A204.1 (cell line): ENCODE results near the gene SETDB1.

Experiments used
- FAIRE-seq: peaks from 2 replicates; lab custom pipeline; 2012; peaks lifted over from hg19 to GRCh38; lab: Jason Lieb, UNC

The SETDB1 gene

GRCh38 chr1:150931773-150932172 is 5.6 kb downstream of the SETDB1 start:
- FAIRE-seq, result no peak

GRCh38 chr1:150944856-150945255 is 18.7 kb downstream of the SETDB1 start:
- no peak for FAIRE-seq

GRCh38 chr1:150954708-150955107 is 28.5 kb downstream of the SETDB1 start:
- FAIRE-seq, result no peak

- FAIRE-seq, result no peak
These were observed 29.1 kb downstream of the SETDB1 start for GRCh38 chr1:150955280-150955679.

GRCh38 chr1:150957666-150958065 is 31.5 kb downstream of the SETDB1 start:
- no peak for FAIRE-seq

- no peak for FAIRE-seq
These were observed 34.5 kb downstream of the SETDB1 start for GRCh38 chr1:150960646-150961045.

- FAIRE-seq, result no peak
These were observed 35.6 kb downstream of the SETDB1 start for GRCh38 chr1:150961756-150962155.

- FAIRE-seq, result no peak
These were observed 37.4 kb downstream of the SETDB1 start for GRCh38 chr1:150963321-150964163.

GRCh38 chr1:150964164-150964489 is 38.0 kb downstream of the SETDB1 start:
- FAIRE-seq, result no peak

GRCh38 chr1:150965605-150966004 is 39.4 kb downstream of the SETDB1 start:
- no peak for FAIRE-seq

GRCh38 chr1:150966011-150966410 is 39.8 kb downstream of the SETDB1 start:
- no peak for FAIRE-seq

GRCh38 chr1:150967936-150968335 is 41.8 kb downstream of the SETDB1 start:
- no peak for FAIRE-seq

- no peak for FAIRE-seq
These were observed 42.3 kb downstream of the SETDB1 start for GRCh38 chr1:150968491-150968890.

- no peak for FAIRE-seq
These were observed 43.5 kb downstream of the SETDB1 start for GRCh38 chr1:150969626-150970025.

- FAIRE-seq, result no peak
These were observed 44.8 kb downstream of the SETDB1 start for GRCh38 chr1:150970808-150971582.

GRCh38 chr1:150971583-150972416 is 45.6 kb downstream of the SETDB1 start:
- FAIRE-seq, result no peak

- FAIRE-seq, result no peak
These were observed 46.3 kb downstream of the SETDB1 start for GRCh38 chr1:150972417-150972940.

- FAIRE-seq, result no peak
These were observed 47.2 kb downstream of the SETDB1 start for GRCh38 chr1:150973258-150973835.

GRCh38 chr1:150973836-150974579 is 47.8 kb downstream of the SETDB1 start:
- no peak for FAIRE-seq

- no peak for FAIRE-seq
These were observed 48.7 kb downstream of the SETDB1 start, which contains the start of gene CERS2 for GRCh38 chr1:150974580-150975478. TSS of gene CERS2 (minus strand) at chr1:150974835. CDS start at chr1:150969090, 5,745 bp downstream.
